Measurements from ENCODE around the gene UCK2. TPM values are rescaled to one million over a fixed set of nuclear protein-coding genes. Genes with fewer than 3 reads are reported as not detected.

UCK2 gene
- total RNA-seq, 2 donors from 2014 or later = 65.8 to 73.6 TPM

DNA sequence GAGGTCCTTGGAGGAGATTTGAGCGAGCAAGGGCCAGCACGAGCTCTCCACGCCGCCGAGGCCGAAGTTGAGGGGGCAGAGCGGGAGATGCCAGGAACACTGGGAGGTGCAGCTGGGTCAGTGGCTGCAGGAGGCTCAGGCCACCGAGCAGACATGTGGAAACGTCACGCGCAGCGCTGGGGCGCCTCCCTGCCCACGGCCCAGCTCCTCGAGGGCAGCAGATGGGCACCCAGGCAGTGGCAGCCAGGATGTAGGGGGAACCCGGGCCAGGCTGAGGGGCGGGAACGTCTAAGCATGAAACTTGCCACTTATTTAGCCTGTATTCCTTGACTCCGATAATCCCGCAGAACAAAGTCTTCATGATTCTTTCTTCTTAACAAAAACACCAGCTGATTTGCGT, 114.1 kb downstream of the UCK2 start:
- Histone ChIP-seq H3K4me1 (ENCODE audit: control insufficient read depth, insufficient read depth, low read length) (peaks cover 11% of the 10 kb centered on the region), H3K27me3 (ENCODE audit: control insufficient read depth, insufficient read depth, low read length, poor library complexity, severe bottlenecking) (no peaks in the 10 kb centered on the region), H3K9ac (ENCODE audit: extremely low read depth, low read length, poor library complexity, severe bottlenecking) (peak overlapping the region; percentile 8), H3K4me3 (ENCODE audit: low read length) (no peak overlapping the region), H3K36me3 (ENCODE audit: control insufficient read depth, insufficient read depth, low read length) (no peaks in the 10 kb centered on the region), H3K9me3 (ENCODE audit: control insufficient read depth, low read length) (no peaks in the 10 kb centered on the region), H3K27ac (ENCODE audit: low read depth, low read length) (no peak overlapping the region)
- WGBS, 2 experiments (ENCODE audit: insufficient coverage in 1 of 2, insufficient read length in 1 of 2) = 90% methylated on average over 17 to 21 of the region's 21 CpGs
- no peak overlapping the region for H3K4me3 Mint-ChIP-seq
- DNase-seq = no peak
- H3K9me3 Mint-ChIP-seq = no peaks in the 10 kb centered on the region
- H3K36me3 Mint-ChIP-seq (ENCODE audit: low read depth) = no peaks in the 10 kb centered on the region
- H3K27ac Mint-ChIP-seq = no peak overlapping the region
- no peaks in the 10 kb centered on the region for H3K27me3 Mint-ChIP-seq (ENCODE audit: insufficient read depth)
- H3K4me1 Mint-ChIP-seq = peaks cover 31% of the 10 kb centered on the region
- TF ChIP-seq, protein P1, sequence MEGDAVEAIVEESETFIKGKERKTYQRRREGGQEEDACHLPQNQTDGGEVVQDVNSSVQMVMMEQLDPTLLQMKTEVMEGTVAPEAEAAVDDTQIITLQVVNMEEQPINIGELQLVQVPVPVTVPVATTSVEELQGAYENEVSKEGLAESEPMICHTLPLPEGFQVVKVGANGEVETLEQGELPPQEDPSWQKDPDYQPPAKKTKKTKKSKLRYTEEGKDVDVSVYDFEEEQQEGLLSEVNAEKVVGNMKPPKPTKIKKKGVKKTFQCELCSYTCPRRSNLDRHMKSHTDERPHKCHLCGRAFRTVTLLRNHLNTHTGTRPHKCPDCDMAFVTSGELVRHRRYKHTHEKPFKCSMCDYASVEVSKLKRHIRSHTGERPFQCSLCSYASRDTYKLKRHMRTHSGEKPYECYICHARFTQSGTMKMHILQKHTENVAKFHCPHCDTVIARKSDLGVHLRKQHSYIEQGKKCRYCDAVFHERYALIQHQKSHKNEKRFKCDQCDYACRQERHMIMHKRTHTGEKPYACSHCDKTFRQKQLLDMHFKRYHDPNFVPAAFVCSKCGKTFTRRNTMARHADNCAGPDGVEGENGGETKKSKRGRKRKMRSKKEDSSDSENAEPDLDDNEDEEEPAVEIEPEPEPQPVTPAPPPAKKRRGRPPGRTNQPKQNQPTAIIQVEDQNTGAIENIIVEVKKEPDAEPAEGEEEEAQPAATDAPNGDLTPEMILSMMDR (conservative IDR thresholded peaks at IDR 0.05) = no peak

DNA sequence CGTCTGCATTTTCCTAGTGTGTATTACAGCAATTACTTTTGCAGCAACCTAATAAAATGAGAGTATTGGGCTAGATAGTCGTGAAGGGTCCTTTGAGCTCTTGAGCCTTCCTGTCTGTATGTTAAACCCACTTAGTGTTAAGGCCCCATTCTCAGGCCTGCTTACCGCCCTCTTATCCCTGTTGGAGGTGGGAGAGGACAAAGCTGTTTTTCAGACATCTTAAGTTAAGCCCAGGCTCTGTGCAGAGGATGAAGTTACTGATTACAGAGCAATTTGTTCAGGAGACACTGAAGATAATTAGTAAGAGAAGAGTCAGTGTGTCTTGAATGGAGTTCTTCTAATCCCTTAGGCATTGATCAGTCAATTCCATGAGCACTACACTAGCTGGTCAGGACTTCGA, 114.6 kb downstream of the UCK2 start:
- TF ChIP-seq, protein P1 (conservative IDR thresholded peaks at IDR 0.05) = no peak
- no peak overlapping the region for H3K4me3 ChIP-seq (ENCODE audit: low read length)
- H3K36me3 ChIP-seq (ENCODE audit: control insufficient read depth, insufficient read depth, low read length) = no peaks in the 10 kb centered on the region
- H3K9me3 ChIP-seq (ENCODE audit: control insufficient read depth, low read length) = no peaks in the 10 kb centered on the region
- H3K4me1 ChIP-seq (ENCODE audit: control insufficient read depth, insufficient read depth, low read length) = peaks cover 11% of the 10 kb centered on the region
- Mint-ChIP-seq H3K27ac (peak overlapping the region; percentile 79), H3K4me1 (peaks cover 31% of the 10 kb centered on the region), H3K36me3 (ENCODE audit: low read depth) (no peaks in the 10 kb centered on the region), H3K9me3 (no peaks in the 10 kb centered on the region), H3K27me3 (ENCODE audit: insufficient read depth) (no peaks in the 10 kb centered on the region), H3K4me3 (no peak overlapping the region)
- peak overlapping the region; percentile 8 for H3K9ac ChIP-seq (ENCODE audit: extremely low read depth, low read length, poor library complexity, severe bottlenecking)
- DNase-seq = no peak
- H3K27me3 ChIP-seq (ENCODE audit: control insufficient read depth, insufficient read depth, low read length, poor library complexity, severe bottlenecking) = no peaks in the 10 kb centered on the region
- WGBS, 2 experiments (ENCODE audit: insufficient coverage in 1 of 2, insufficient read length in 1 of 2) = 71 to 89% methylated on average over 2 to 4 of the region's 4 CpGs
- no peak overlapping the region for H3K27ac ChIP-seq (ENCODE audit: low read depth, low read length)

DNA sequence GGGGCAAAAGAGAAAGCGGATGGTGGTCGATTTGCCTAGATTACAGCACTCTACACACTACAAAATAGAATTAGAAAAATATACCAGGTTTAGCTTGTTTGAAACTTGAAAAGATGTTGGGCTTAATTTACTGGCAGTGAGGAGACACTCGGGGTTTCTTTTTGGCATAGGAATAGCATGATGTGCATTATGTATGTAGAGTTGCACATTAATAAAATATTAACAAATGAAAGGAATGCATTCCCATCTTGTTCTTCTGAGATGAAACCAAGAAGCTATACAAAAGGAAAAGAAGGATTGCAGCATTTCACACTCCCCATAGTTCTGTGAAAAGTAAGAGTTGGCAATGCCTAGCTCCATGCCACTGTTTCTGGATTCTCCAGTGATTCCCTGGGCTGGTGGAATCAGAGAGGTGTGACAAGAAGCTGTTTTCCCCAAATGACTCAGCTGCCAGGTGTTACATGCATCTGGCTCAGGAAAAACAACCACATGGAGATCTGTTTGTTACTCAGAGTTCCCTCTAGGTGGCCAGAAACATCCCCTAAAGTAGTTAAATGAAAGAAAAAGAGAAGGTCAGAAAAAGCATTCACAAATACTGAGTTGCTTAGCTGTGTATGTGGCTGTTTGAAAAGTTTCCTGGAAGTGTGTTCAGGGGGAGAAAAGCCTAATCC, 115.6 kb downstream of the UCK2 start:
- no peaks in the 10 kb centered on the region for H3K9me3 Mint-ChIP-seq
- H3K4me1 Mint-ChIP-seq = peaks cover 31% of the 10 kb centered on the region
- peak; percentile 78 for DNase-seq
- Histone ChIP-seq H3K9me3 (ENCODE audit: control insufficient read depth, low read length) (no peaks in the 10 kb centered on the region), H3K9ac (ENCODE audit: extremely low read depth, low read length, poor library complexity, severe bottlenecking) (no peak overlapping the region), H3K4me3 (ENCODE audit: low read length) (no peak overlapping the region), H3K36me3 (ENCODE audit: control insufficient read depth, insufficient read depth, low read length) (no peaks in the 10 kb centered on the region), H3K4me1 (ENCODE audit: control insufficient read depth, insufficient read depth, low read length) (peaks cover 11% of the 10 kb centered on the region), H3K27ac (ENCODE audit: low read depth, low read length) (no peak overlapping the region), H3K27me3 (ENCODE audit: control insufficient read depth, insufficient read depth, low read length, poor library complexity, severe bottlenecking) (no peaks in the 10 kb centered on the region)
- WGBS, 2 experiments (ENCODE audit: insufficient coverage in 1 of 2, insufficient read length in 1 of 2) = 85% methylated on average over 3 of the region's 3 CpGs; no CpG with 5 or more reads in 1 of the 2 experiments
- peak overlapping the region; percentile 11 for H3K27ac Mint-ChIP-seq
- no peaks in the 10 kb centered on the region for H3K36me3 Mint-ChIP-seq (ENCODE audit: low read depth)
- H3K4me3 Mint-ChIP-seq = no peak overlapping the region
- TF ChIP-seq, protein P1 (conservative IDR thresholded peaks at IDR 0.05) = peak; percentile 65
- no peaks in the 10 kb centered on the region for H3K27me3 Mint-ChIP-seq (ENCODE audit: insufficient read depth)

All from endodermal cell (in vitro differentiated cells).